BLaER1 treated with 17β-estradiol and CSF1 and Interleukin-3, amounts not matched to agents 10 nM and 100 nM (cell line): ENCODE results near the gene DPRX.

Experiments
- H3K27ac ChIP-seq, 11 experiments: shearing (Covaris generic); formaldehyde crosslinking; 2 replicates each; pipeline ENCODE4 v1.8.1; 2022
- H3K27me3 ChIP-seq, 11 experiments: shearing (Covaris generic); formaldehyde crosslinking; 2 replicates each; pipeline ENCODE4 v1.8.1; 2022
- H3K36me3 ChIP-seq, 11 experiments: shearing (Covaris generic); formaldehyde crosslinking; 2 replicates each; pipeline ENCODE4 v1.8.1; 2022
- H3K4me1 ChIP-seq, 10 experiments: shearing (Covaris generic); formaldehyde crosslinking; 2 replicates each; pipeline ENCODE4 v1.8.1; 2022
- H3K4me2 ChIP-seq, 11 experiments: shearing (Covaris generic); formaldehyde crosslinking; 2 replicates each; pipeline ENCODE4 v1.8.1; 2022
- H3K4me3 ChIP-seq, 10 experiments: shearing (Covaris generic); formaldehyde crosslinking; 2 replicates each; pipeline ENCODE4 v1.8.1; 2022
- H3K9ac ChIP-seq, 11 experiments: shearing (Covaris generic); formaldehyde crosslinking; 2 replicates each; pipeline ENCODE4 v1.8.1; 2022
- H3K9me3 ChIP-seq, 11 experiments: shearing (Covaris generic); formaldehyde crosslinking; replicated peaks in 1 of 11; 2 replicates each; pipeline ENCODE4 v1.8.1; 2022
- H4K20me1 ChIP-seq, 11 experiments: shearing (Covaris generic); formaldehyde crosslinking; 2 replicates each; pipeline ENCODE4 v1.8.1; 2022
- Cebpa-rat ChIP-seq, 11 experiments: shearing (Covaris generic); IDR thresholded peaks; 2 replicates each; pipeline ENCODE4 v1.8.1; 2022

The DPRX gene

GRCh38 chr19:53631949-53632407 is at the start of gene DPRX:
Gene DPRX, plus strand, starts transcription at chr19:53631999. Its CDS starts 108 bp downstream, at chr19:53632107.
- Histone ChIP-seq H3K9ac (no peak within 1 kb of the TSS), H3K27me3 (no peaks in the 10 kb centered on the region), H3K27ac (no peak within 1 kb of the TSS), H3K4me3 (no peak within 1 kb of the TSS), H3K9me3 (0 out of 22 replicates have a peak, but pooled peaks cover 0 to 5% (median 0%) of the 10 kb centered on the region in 11 experiments), H3K36me3 (no peaks in the 10 kb centered on the region), H3K4me1 (no peaks in the 10 kb centered on the region), H4K20me1 (no peaks in the 10 kb centered on the region), H3K4me2 (no peak within 1 kb of the TSS)
- no peak for TF ChIP-seq Cebpa-rat (IDR thresholded peaks at IDR 0.05)

GRCh38 chr19:53583181-53583580 is 48.6 kb upstream of the DPRX start:
- TF ChIP-seq Cebpa-rat (IDR thresholded peaks at IDR 0.05), result no peak
- Histone ChIP-seq H3K4me2 (no peak overlapping the region), H3K4me1 (no peaks in the 10 kb centered on the region), H3K27ac (no peak overlapping the region), H3K9me3 (peaks cover 21 to 61% (median 45%) of the 10 kb centered on the region in 11 experiments), H4K20me1 (no peaks in the 10 kb centered on the region), H3K9ac (no peak overlapping the region), H3K4me3 (no peak overlapping the region), H3K36me3 (peaks cover 17 to 24% (median 22%) of the 10 kb centered on the region in 11 experiments), H3K27me3 (no peaks in the 10 kb centered on the region)

GRCh38 chr19:53586277-53586691 is 45.5 kb upstream of the DPRX start:
- no peak overlapping the region for H3K27ac ChIP-seq
- H4K20me1 ChIP-seq, result no peaks in the 10 kb centered on the region
- no peaks in the 10 kb centered on the region for H3K4me1 ChIP-seq
- H3K4me2 ChIP-seq, result no peak overlapping the region
- H3K9ac ChIP-seq, result no peak overlapping the region
- H3K27me3 ChIP-seq, result no peaks in the 10 kb centered on the region
- TF ChIP-seq Cebpa-rat (IDR thresholded peaks at IDR 0.05), result no peak
- peaks cover 0 to 30% (median 18%) of the 10 kb centered on the region in 11 experiments; a peak in 14 of 22 replicates for H3K9me3 ChIP-seq
- H3K36me3 ChIP-seq, result no peaks in the 10 kb centered on the region
- H3K4me3 ChIP-seq, result no peak overlapping the region

GRCh38 chr19:53594811-53595509 is 36.8 kb upstream of the DPRX start:
- H3K27ac ChIP-seq, result no peak overlapping the region
- H3K9me3 ChIP-seq, result peaks cover 0 to 7% (median 0%) of the 10 kb centered on the region in 11 experiments; a peak in 3 of 22 replicates
- H3K4me1 ChIP-seq, result 0 out of 20 replicates have a peak, but pooled peaks cover 0 to 3% (median 0%) of the 10 kb centered on the region in 10 experiments
- no peak for TF ChIP-seq Cebpa-rat (IDR thresholded peaks at IDR 0.05)
- no peaks in the 10 kb centered on the region for H3K27me3 ChIP-seq
- no peak overlapping the region for H3K4me2 ChIP-seq
- no peaks in the 10 kb centered on the region for H3K36me3 ChIP-seq
- H3K9ac ChIP-seq, result no peak overlapping the region
- H3K4me3 ChIP-seq, result no peak overlapping the region
- H4K20me1 ChIP-seq, result no peaks in the 10 kb centered on the region

GRCh38 chr19:53595510-53595867 is 36.3 kb upstream of the DPRX start:
- H3K27ac ChIP-seq, result no peak overlapping the region
- H3K9me3 ChIP-seq, result peaks cover 0 to 7% (median 0%) of the 10 kb centered on the region in 11 experiments; a peak in 3 of 22 replicates
- TF ChIP-seq Cebpa-rat (IDR thresholded peaks at IDR 0.05), result no peak
- H3K4me2 ChIP-seq, result no peak overlapping the region
- H3K36me3 ChIP-seq, result no peaks in the 10 kb centered on the region
- H3K27me3 ChIP-seq, result no peaks in the 10 kb centered on the region
- 0 out of 20 replicates have a peak, but pooled peaks cover 0 to 3% (median 0%) of the 10 kb centered on the region in 10 experiments for H3K4me1 ChIP-seq
- H3K9ac ChIP-seq, result no peak overlapping the region
- H3K4me3 ChIP-seq, result no peak overlapping the region
- H4K20me1 ChIP-seq, result no peaks in the 10 kb centered on the region

- H3K27ac ChIP-seq, result no peak overlapping the region
- H3K4me3 ChIP-seq, result no peak overlapping the region
Observed at GRCh38 chr19:53596056-53596455, 35.7 kb upstream of the DPRX start.

GRCh38 chr19:53597023-53597422 is 34.8 kb upstream of the DPRX start:
- 0 out of 20 replicates have a peak, but pooled peaks cover 0 to 3% (median 0%) of the 10 kb centered on the region in 10 experiments for H3K4me1 ChIP-seq
- H3K4me2 ChIP-seq, result no peak overlapping the region
- no peak overlapping the region for H3K4me3 ChIP-seq
- H3K27ac ChIP-seq, result no peak overlapping the region
- TF ChIP-seq Cebpa-rat (IDR thresholded peaks at IDR 0.05), result no peak
- H3K9me3 ChIP-seq, result peaks cover 0 to 7% (median 0%) of the 10 kb centered on the region in 11 experiments; a peak in 3 of 22 replicates
- H3K27me3 ChIP-seq, result no peaks in the 10 kb centered on the region
- H3K9ac ChIP-seq, result no peak overlapping the region
- H4K20me1 ChIP-seq, result no peaks in the 10 kb centered on the region
- H3K36me3 ChIP-seq, result no peaks in the 10 kb centered on the region

More at GRCh38 chr19:53596056-53596455, 35.7 kb upstream of the DPRX start:
- H3K4me1 ChIP-seq, result 0 out of 20 replicates have a peak, but pooled peaks cover 0 to 3% (median 0%) of the 10 kb centered on the region in 10 experiments
- no peaks in the 10 kb centered on the region for H3K27me3 ChIP-seq
- no peak for TF ChIP-seq Cebpa-rat (IDR thresholded peaks at IDR 0.05)
- peaks cover 0 to 7% (median 0%) of the 10 kb centered on the region in 11 experiments; a peak in 3 of 22 replicates for H3K9me3 ChIP-seq
- H3K4me2 ChIP-seq, result no peak overlapping the region
- H3K9ac ChIP-seq, result no peak overlapping the region
- H4K20me1 ChIP-seq, result no peaks in the 10 kb centered on the region
- no peaks in the 10 kb centered on the region for H3K36me3 ChIP-seq

GRCh38 chr19:53598361-53598760 is 33.4 kb upstream of the DPRX start:
- TF ChIP-seq Cebpa-rat (IDR thresholded peaks at IDR 0.05), result no peak
- Histone ChIP-seq H3K4me3 (no peak overlapping the region), H3K9ac (no peak overlapping the region), H4K20me1 (no peaks in the 10 kb centered on the region), H3K36me3 (no peaks in the 10 kb centered on the region), H3K27ac (no peak overlapping the region), H3K27me3 (no peaks in the 10 kb centered on the region), H3K9me3 (peaks cover 0 to 7% (median 0%) of the 10 kb centered on the region in 11 experiments; a peak in 3 of 22 replicates), H3K4me2 (no peak overlapping the region), H3K4me1 (0 out of 20 replicates have a peak, but pooled peaks cover 0 to 3% (median 0%) of the 10 kb centered on the region in 10 experiments)

- no peaks in the 10 kb centered on the region for H3K36me3 ChIP-seq
- H3K4me2 ChIP-seq, result no peak overlapping the region
- H3K9me3 ChIP-seq, result peaks cover 0 to 3% (median 0%) of the 10 kb centered on the region in 11 experiments; a peak in 1 of 22 replicates
- no peak overlapping the region for H3K27ac ChIP-seq
- no peaks in the 10 kb centered on the region for H4K20me1 ChIP-seq
- no peaks in the 10 kb centered on the region for H3K27me3 ChIP-seq
- H3K9ac ChIP-seq, result no peak overlapping the region
- TF ChIP-seq Cebpa-rat (IDR thresholded peaks at IDR 0.05), result no peak
- no peak overlapping the region for H3K4me3 ChIP-seq
- 0 out of 20 replicates have a peak, but pooled peaks cover 0 to 3% (median 0%) of the 10 kb centered on the region in 10 experiments for H3K4me1 ChIP-seq
Observed at GRCh38 chr19:53600217-53600616, 31.6 kb upstream of the DPRX start.
